DND-41 (cell line): ENCODE data around the gene SULT1B1.

Experiments used
- ATAC-seq: fragments of 200-7000 bp; cut with Tn5 transposase; 3 replicates; pipeline ENCODE4 v1.9.1; 2021; ENCODE audit warnings: low read depth; ENCODE audit not compliant: insufficient read depth
- DNase-seq: peaks from one replicate; pipeline ENCODE4 v3.0.0-alpha.2; 2020
- H2AFZ ChIP-seq: 2 replicates; pipeline ENCODE4 v1.6.0; 2012; ENCODE audit warnings: low read depth, low read length
- H3K27ac ChIP-seq: 2 replicates; pipeline ENCODE4 v1.5.1; 2012; ENCODE audit warnings: low read length, inconsistent platforms
- H3K27me3 ChIP-seq: fragments of 200-600 bp; sonication (generic); 2 replicates; pipeline ENCODE4 v1.6.0; 2012; ENCODE audit warnings: low read length, mild to moderate bottlenecking, inconsistent platforms; ENCODE audit not compliant: insufficient read depth, poor library complexity
- H3K36me3 ChIP-seq: 2 replicates; pipeline ENCODE4 v1.5.1; 2012; ENCODE audit warnings: low read length, inconsistent platforms; ENCODE audit not compliant: insufficient read depth
- H3K4me1 ChIP-seq: 2 replicates; pipeline ENCODE4 v1.5.1; 2012; ENCODE audit warnings: mild to moderate bottlenecking, low read length; ENCODE audit not compliant: insufficient read depth
- H3K4me2 ChIP-seq: 2 replicates; pipeline ENCODE4 v1.6.0; 2012; ENCODE audit warnings: mild to moderate bottlenecking, moderate library complexity, low read length, inconsistent platforms; ENCODE audit not compliant: insufficient read depth
- H3K4me3 ChIP-seq, 2 experiments: fragments of 200-600 bp in 1 of 2; shearing (Covaris generic) in 1 of 2; 2 replicates each; pipeline ENCODE4 v1.5.1; 2012 to 2016; ENCODE audit warnings: inconsistent platforms in 2 of 2, low read length in 2 of 2, mild to moderate bottlenecking in 2 of 2, low read depth in 1 of 2, moderate library complexity in 1 of 2
- H3K79me2 ChIP-seq: 2 replicates; pipeline ENCODE4 v1.6.0; 2012; ENCODE audit warnings: low read length, inconsistent platforms; ENCODE audit not compliant: insufficient read depth
- H3K9ac ChIP-seq: 2 replicates; pipeline ENCODE4 v1.6.0; 2012; ENCODE audit warnings: low read depth, mild to moderate bottlenecking, inconsistent platforms, low read length, moderate library complexity
- H3K9me3 ChIP-seq: 2 replicates; pipeline ENCODE4 v1.5.1; 2012; ENCODE audit warnings: low read length, moderate library complexity, mild to moderate bottlenecking, inconsistent platforms; ENCODE audit not compliant: insufficient read depth, severe bottlenecking
- H4K20me1 ChIP-seq: 2 replicates; pipeline ENCODE4 v1.6.0; 2012; ENCODE audit warnings: low read length; ENCODE audit not compliant: insufficient read depth
- CTCF ChIP-seq: IDR thresholded peaks from 2 replicates; pipeline ENCODE4 v1.5.1; 2012; ENCODE audit warnings: borderline replicate concordance, low read length, moderate library complexity, mild to moderate bottlenecking; ENCODE audit not compliant: poor library complexity, severe bottlenecking; ENCODE audit errors: extremely low read depth
- EZH2 ChIP-seq: IDR thresholded peaks from 3 replicates; pipeline ENCODE4 v1.6.1; 2012; ENCODE audit warnings: borderline replicate concordance, low read depth, mild to moderate bottlenecking, moderate library complexity, low read length, inconsistent platforms; ENCODE audit not compliant: severe bottlenecking

SULT1B1 gene

GRCh38 chr4:69750346-69750745 is 10.1 kb downstream of the SULT1B1 start:
- no peak for ATAC-seq
- Histone ChIP-seq H4K20me1 (no peaks in the 10 kb centered on the region), H3K4me1 (no peaks in the 10 kb centered on the region), H3K9ac (no peak overlapping the region), H3K36me3 (no peaks in the 10 kb centered on the region), H3K4me2 (no peak overlapping the region), H3K27ac (no peak overlapping the region), H3K4me3 (no peak overlapping the region), H3K27me3 (peaks cover 4% of the 10 kb centered on the region), H3K9me3 (no peaks in the 10 kb centered on the region), H3K79me2 (no peaks in the 10 kb centered on the region), H2AFZ (no peak overlapping the region)
- DNase-seq, result no peak
- no peak for TF ChIP-seq CTCF

- no peak for ATAC-seq
- no peaks in the 10 kb centered on the region for H3K36me3 ChIP-seq
- no peak overlapping the region for H3K4me2 ChIP-seq
- no peaks in the 10 kb centered on the region for H3K9me3 ChIP-seq
- TF ChIP-seq EZH2 (no peak), CTCF (no peak)
- H3K79me2 ChIP-seq, result no peaks in the 10 kb centered on the region
- no peaks in the 10 kb centered on the region for H4K20me1 ChIP-seq
- H3K27me3 ChIP-seq, result no peaks in the 10 kb centered on the region
- no peak overlapping the region for H3K9ac ChIP-seq
- no peak overlapping the region for H3K27ac ChIP-seq
- H3K4me3 ChIP-seq, result no peak overlapping the region
- no peak overlapping the region for H2AFZ ChIP-seq
- no peaks in the 10 kb centered on the region for H3K4me1 ChIP-seq
- DNase-seq, result no peak
These were observed 10.6 kb downstream of the SULT1B1 start for GRCh38 chr4:69749771-69750170.

DNA sequence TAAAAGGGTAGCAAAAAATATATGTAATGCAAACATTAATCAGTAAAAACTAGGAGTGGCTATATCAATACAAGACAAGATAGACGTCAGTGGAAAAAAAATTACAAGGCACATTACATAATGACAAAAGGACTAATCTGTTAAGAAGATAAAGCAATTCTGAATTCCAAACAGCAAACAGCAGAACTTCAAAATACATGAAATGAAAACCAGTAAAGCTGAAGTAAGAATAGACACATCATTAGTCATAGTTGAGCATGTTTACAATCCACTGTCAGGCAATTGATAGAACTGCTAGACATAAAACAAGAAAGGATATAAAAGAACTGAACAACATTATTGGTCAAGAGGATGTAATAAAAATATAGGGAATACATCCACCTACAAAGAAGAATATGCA is 12.2 kb downstream of the SULT1B1 start:
- H2AFZ ChIP-seq, result no peak overlapping the region
- no peaks in the 10 kb centered on the region for H3K9me3 ChIP-seq
- no peaks in the 10 kb centered on the region for H3K79me2 ChIP-seq
- no peak overlapping the region for H3K4me3 ChIP-seq
- no peaks in the 10 kb centered on the region for H3K36me3 ChIP-seq
- H3K4me1 ChIP-seq, result no peaks in the 10 kb centered on the region
- H3K9ac ChIP-seq, result no peak overlapping the region
- H3K27me3 ChIP-seq, result no peaks in the 10 kb centered on the region
- no peak overlapping the region for H3K4me2 ChIP-seq
- H3K27ac ChIP-seq, result no peak overlapping the region
- TF ChIP-seq EZH2 (no peak), CTCF (no peak)
- DNase-seq (no peak), ATAC-seq (no peak)
- H4K20me1 ChIP-seq, result no peaks in the 10 kb centered on the region

DNA sequence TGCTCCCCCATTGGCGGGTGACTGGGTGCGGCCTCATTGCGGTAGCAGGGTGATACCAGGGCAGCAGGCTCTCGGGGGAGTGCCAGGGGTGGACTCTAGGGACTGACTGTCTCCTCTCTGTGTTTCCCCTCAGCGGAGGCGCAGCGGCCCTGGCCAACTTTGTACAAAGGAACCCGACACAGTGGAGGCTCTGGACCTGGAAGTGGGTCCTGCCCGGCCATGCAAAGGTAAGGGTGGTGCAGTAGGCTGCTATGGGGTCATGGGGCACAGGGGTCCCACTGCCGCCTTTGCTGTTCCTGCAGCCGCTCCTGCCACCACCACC is 16.3 kb downstream of the SULT1B1 start:
- TF ChIP-seq CTCF, result no peak
- TF ChIP-seq EZH2, result no peak
- Histone ChIP-seq H3K27ac (no peak overlapping the region), H3K4me2 (no peak overlapping the region), H3K4me1 (no peaks in the 10 kb centered on the region), H4K20me1 (no peaks in the 10 kb centered on the region), H3K4me3 (no peak overlapping the region), H3K79me2 (no peaks in the 10 kb centered on the region), H3K9me3 (no peaks in the 10 kb centered on the region), H2AFZ (no peak overlapping the region), H3K27me3 (no peaks in the 10 kb centered on the region), H3K36me3 (no peaks in the 10 kb centered on the region), H3K9ac (no peak overlapping the region)
- ATAC-seq (no peak), DNase-seq (no peak)
